GM18505 (cell line): ENCODE measurements around the gene ZMIZ1.

ENCODE experiments used
- ATAC-seq: cut with Tn5 transposase; IDR thresholded peaks from one replicate; pipeline ENCODE4 v1.9.1; 2021; ENCODE audit not compliant: unreplicated experiment
- POLR2A ChIP-seq: IDR thresholded peaks from 4 replicates; pipeline ENCODE4 v1.6.1; 2011; ENCODE audit warnings: borderline replicate concordance; ENCODE audit not compliant: insufficient read depth, insufficient read length; ENCODE audit errors: extremely low read depth

The ZMIZ1 gene

GRCh38 chr10:79053081-79053434, 15.7 kb upstream of the ZMIZ1 start:
- no peak for TF ChIP-seq POLR2A
- ATAC-seq = no peak

- TF ChIP-seq POLR2A = no peak
- no peak for ATAC-seq
Measured at GRCh38 chr10:79053481-79054202, 15.1 kb upstream of the ZMIZ1 start.

GRCh38 chr10:79054203-79055099, 14.3 kb upstream of the ZMIZ1 start:
- TF ChIP-seq POLR2A = no peak
- no peak for ATAC-seq

- no peak for TF ChIP-seq POLR2A
- no peak for ATAC-seq
Measured at GRCh38 chr10:79055100-79055782, 13.5 kb upstream of the ZMIZ1 start.

GRCh38 chr10:79055892-79056291, 12.9 kb upstream of the ZMIZ1 start:
- no peak for ATAC-seq
- no peak for TF ChIP-seq POLR2A

GRCh38 chr10:79056361-79056735, 12.4 kb upstream of the ZMIZ1 start:
- no peak for TF ChIP-seq POLR2A
- no peak for ATAC-seq

GRCh38 chr10:79056736-79057391, 11.9 kb upstream of the ZMIZ1 start:
- no peak for ATAC-seq
- TF ChIP-seq POLR2A = no peak

- no peak for TF ChIP-seq POLR2A
- no peak for ATAC-seq
Measured at GRCh38 chr10:79057481-79058275, 11.1 kb upstream of the ZMIZ1 start.

GRCh38 chr10:79058899-79059841, 9.6 kb upstream of the ZMIZ1 start:
- no peak for TF ChIP-seq POLR2A
- no peak for ATAC-seq

GRCh38 chr10:79059859-79060379, 8.8 kb upstream of the ZMIZ1 start:
- ATAC-seq = no peak
- no peak for TF ChIP-seq POLR2A

GRCh38 chr10:79060641-79061255, 8.0 kb upstream of the ZMIZ1 start:
- no peak for TF ChIP-seq POLR2A
- ATAC-seq = no peak
